ENCODE measurements around the gene TAF6.

The TAF6 gene

GRCh38 chr7:100075418-100075817, 43.7 kb downstream of the TAF6 start:
- Histone ChIP-seq H2AFZ (ENCODE audit: low read depth, low read length) (no peak overlapping the region), H3K36me3 (ENCODE audit: insufficient read depth, low read length) (peaks cover 94% of the 10 kb centered on the region), H3K4me3 (ENCODE audit: low read length) (no peak overlapping the region), H3K9me3 (ENCODE audit: low read length) (peaks cover 54% of the 10 kb centered on the region), H3K4me1 (ENCODE audit: insufficient read depth, low read length) (peaks cover 16% of the 10 kb centered on the region), H3K27me3 (ENCODE audit: insufficient read depth, low read length) (no peaks in the 10 kb centered on the region)

DNA sequence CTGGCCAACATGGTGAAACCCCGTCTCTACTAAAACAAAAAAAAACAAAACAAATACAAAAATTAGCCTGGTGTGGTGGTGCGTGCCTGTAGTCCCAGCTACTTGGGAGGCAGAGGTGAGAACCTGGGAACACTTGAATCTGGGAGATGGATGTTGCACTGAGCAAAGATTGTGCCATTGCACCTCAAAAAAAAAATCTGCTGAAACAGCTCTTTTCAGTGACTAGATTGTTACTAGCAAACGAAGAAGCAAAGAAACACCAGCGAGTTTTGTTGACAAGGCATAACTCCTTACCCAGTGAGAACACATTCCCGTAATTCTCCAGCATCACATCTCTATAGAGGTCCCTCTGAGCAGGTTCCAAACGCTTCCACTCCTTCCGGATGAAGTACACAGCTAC, 44.3 kb downstream of the TAF6 start:
- peaks cover 96% of the 10 kb centered on the region for H3K36me3 ChIP-seq (ENCODE audit: insufficient read depth, low read length)

DNA sequence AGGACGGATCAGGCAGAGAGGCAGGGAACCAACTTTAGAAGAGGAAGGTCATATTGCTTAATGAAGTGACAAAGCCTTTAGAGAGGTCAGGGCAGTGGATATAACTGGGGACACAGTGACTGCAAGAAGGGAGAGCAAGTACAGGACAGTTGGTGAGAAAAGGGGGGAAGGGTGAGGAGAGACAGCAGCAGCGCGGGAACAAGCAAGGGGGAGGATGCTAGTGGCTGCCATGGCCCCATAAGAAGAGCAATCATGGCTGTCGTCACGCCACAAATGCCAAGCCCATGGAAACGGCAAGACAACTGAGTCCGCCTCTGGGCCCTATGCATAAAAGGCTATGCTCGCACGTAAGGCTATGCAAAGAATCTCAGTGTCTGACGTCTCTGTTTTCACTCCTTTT, 46.7 kb downstream of the TAF6 start:
- Histone ChIP-seq H3K36me3 (ENCODE audit: insufficient read depth, low read length) (peaks cover 88% of the 10 kb centered on the region), H3K27me3 (ENCODE audit: insufficient read depth, low read length) (no peaks in the 10 kb centered on the region), H3K4me1 (ENCODE audit: insufficient read depth, low read length) (no peaks in the 10 kb centered on the region), H3K9me3 (ENCODE audit: low read length) (peaks cover 60% of the 10 kb centered on the region), H3K4me3 (ENCODE audit: low read length) (no peak overlapping the region), H2AFZ (ENCODE audit: low read depth, low read length) (no peak overlapping the region)

More for the DNA sequence above, 44.3 kb downstream of the TAF6 start:
- Histone ChIP-seq H3K4me1 (ENCODE audit: insufficient read depth, low read length) (peaks cover 10% of the 10 kb centered on the region), H3K4me3 (ENCODE audit: low read length) (no peak overlapping the region), H3K9me3 (ENCODE audit: low read length) (peaks cover 60% of the 10 kb centered on the region), H3K27me3 (ENCODE audit: insufficient read depth, low read length) (no peaks in the 10 kb centered on the region), H2AFZ (ENCODE audit: low read depth, low read length) (no peak overlapping the region)

GRCh38 chr7:100071018-100071723, 48.0 kb downstream of the TAF6 start:
- no peak overlapping the region for H2AFZ ChIP-seq (ENCODE audit: low read depth, low read length)
- no peak overlapping the region for H3K4me3 ChIP-seq (ENCODE audit: low read length)
- H3K4me1 ChIP-seq (ENCODE audit: insufficient read depth, low read length) = no peaks in the 10 kb centered on the region
- peaks cover 77% of the 10 kb centered on the region for H3K36me3 ChIP-seq (ENCODE audit: insufficient read depth, low read length)
- no peaks in the 10 kb centered on the region for H3K27me3 ChIP-seq (ENCODE audit: insufficient read depth, low read length)
- H3K9me3 ChIP-seq (ENCODE audit: low read length) = peaks cover 55% of the 10 kb centered on the region

- Histone ChIP-seq H3K4me1 (ENCODE audit: insufficient read depth, low read length) (no peaks in the 10 kb centered on the region), H3K9me3 (ENCODE audit: low read length) (peaks cover 48% of the 10 kb centered on the region), H3K4me3 (ENCODE audit: low read length) (no peak overlapping the region), H2AFZ (ENCODE audit: low read depth, low read length) (no peak overlapping the region), H3K27me3 (ENCODE audit: insufficient read depth, low read length) (no peaks in the 10 kb centered on the region), H3K36me3 (ENCODE audit: insufficient read depth, low read length) (peaks cover 73% of the 10 kb centered on the region)
Observed at GRCh38 chr7:100069991-100070390, 49.2 kb downstream of the TAF6 start.

- H3K4me3 ChIP-seq (ENCODE audit: low read length) = no peak overlapping the region
- peaks cover 22% of the 10 kb centered on the region for H3K9me3 ChIP-seq (ENCODE audit: low read length)
- H3K4me1 ChIP-seq (ENCODE audit: insufficient read depth, low read length) = no peaks in the 10 kb centered on the region
- peaks cover 63% of the 10 kb centered on the region for H3K36me3 ChIP-seq (ENCODE audit: insufficient read depth, low read length)
- no peak overlapping the region for H2AFZ ChIP-seq (ENCODE audit: low read depth, low read length)
- no peaks in the 10 kb centered on the region for H3K27me3 ChIP-seq (ENCODE audit: insufficient read depth, low read length)
Observed at GRCh38 chr7:100066953-100067352, 52.2 kb downstream of the TAF6 start.

DNA sequence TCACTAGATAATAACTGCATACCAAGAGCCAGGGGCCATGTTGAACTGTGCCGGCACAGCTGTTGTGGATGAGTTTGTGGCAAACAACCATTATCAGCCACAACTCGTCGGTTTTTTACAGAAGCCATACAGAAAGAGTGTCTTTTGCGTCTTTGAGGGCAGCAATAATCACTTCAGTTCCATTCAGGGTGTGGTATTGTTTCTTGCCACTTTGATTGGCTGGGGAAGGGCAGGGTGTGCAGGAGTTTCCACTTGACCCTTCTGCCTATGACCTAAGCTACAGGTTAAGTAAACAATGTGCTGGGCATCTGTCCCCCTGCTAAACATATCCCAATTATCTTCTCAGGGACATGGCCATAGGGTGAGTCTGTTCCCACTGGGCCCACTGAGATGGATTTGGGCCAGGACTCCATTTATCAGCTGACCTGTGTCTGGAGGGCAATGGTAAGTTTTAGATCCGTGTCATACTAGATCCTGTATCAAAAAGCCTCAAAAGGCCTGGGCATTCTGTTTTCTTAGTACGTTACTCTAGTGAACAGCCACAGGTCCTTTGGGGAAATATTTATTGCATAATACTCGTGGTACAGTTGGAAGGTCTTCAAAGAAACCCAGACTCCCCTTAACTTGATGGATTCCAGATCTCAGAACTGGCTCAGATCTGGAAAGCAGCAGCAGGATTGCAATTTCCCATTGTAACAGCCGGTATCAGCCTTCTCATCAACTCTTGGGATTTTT, 53.5 kb downstream of the TAF6 start:
- Histone ChIP-seq H3K4me1 (ENCODE audit: insufficient read depth, low read length) (no peaks in the 10 kb centered on the region), H3K36me3 (ENCODE audit: insufficient read depth, low read length) (peaks cover 62% of the 10 kb centered on the region), H3K4me3 (ENCODE audit: low read length) (no peak overlapping the region), H2AFZ (ENCODE audit: low read depth, low read length) (no peak overlapping the region), H3K9me3 (ENCODE audit: low read length) (peaks cover 9% of the 10 kb centered on the region), H3K27me3 (ENCODE audit: insufficient read depth, low read length) (no peaks in the 10 kb centered on the region)

GRCh38 chr7:100064162-100064561, 55.0 kb downstream of the TAF6 start:
- Histone ChIP-seq H3K4me3 (ENCODE audit: low read length) (no peak overlapping the region), H3K4me1 (ENCODE audit: insufficient read depth, low read length) (no peaks in the 10 kb centered on the region), H3K27me3 (ENCODE audit: insufficient read depth, low read length) (no peaks in the 10 kb centered on the region), H3K36me3 (ENCODE audit: insufficient read depth, low read length) (peaks cover 51% of the 10 kb centered on the region), H3K9me3 (ENCODE audit: low read length) (no peaks in the 10 kb centered on the region), H2AFZ (ENCODE audit: low read depth, low read length) (no peak overlapping the region)

- no peaks in the 10 kb centered on the region for H3K4me1 ChIP-seq (ENCODE audit: insufficient read depth, low read length)
- H3K36me3 ChIP-seq (ENCODE audit: insufficient read depth, low read length) = peaks cover 55% of the 10 kb centered on the region
- H2AFZ ChIP-seq (ENCODE audit: low read depth, low read length) = no peak overlapping the region
- no peaks in the 10 kb centered on the region for H3K27me3 ChIP-seq (ENCODE audit: insufficient read depth, low read length)
- no peak overlapping the region for H3K4me3 ChIP-seq (ENCODE audit: low read length)
- H3K9me3 ChIP-seq (ENCODE audit: low read length) = no peaks in the 10 kb centered on the region
Observed at GRCh38 chr7:100063376-100063775, 55.8 kb downstream of the TAF6 start.

- peaks cover 68% of the 10 kb centered on the region for H3K36me3 ChIP-seq (ENCODE audit: insufficient read depth, low read length)
Observed at GRCh38 chr7:100061518-100062193, 57.5 kb downstream of the TAF6 start.

DNA sequence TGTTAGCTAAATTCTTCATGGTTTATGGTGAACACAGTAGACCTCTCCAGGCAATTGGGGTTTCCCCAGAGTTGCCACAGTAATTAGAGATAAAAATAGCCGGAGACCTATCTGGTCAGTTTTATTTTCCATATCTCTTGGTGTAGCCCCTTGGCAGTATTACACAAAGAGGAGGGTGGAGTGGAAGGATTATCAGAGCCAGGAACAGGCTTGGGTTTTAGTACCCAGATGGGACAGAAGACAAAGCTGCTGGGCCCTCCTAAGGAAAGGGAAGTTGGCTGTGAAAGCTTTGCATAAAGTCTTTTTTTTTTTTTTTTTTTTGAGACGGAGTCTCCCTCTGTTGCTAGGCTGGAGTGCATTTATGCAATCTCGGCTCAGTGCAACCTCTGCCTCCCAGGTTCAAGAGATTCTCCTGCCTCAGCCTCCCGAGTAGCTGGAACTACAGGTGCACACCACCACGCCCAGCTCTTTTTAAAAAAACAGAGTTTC, 59.9 kb downstream of the TAF6 start:
- Histone ChIP-seq H3K4me3 (ENCODE audit: low read length) (no peak overlapping the region), H3K9me3 (ENCODE audit: low read length) (no peaks in the 10 kb centered on the region), H3K27me3 (ENCODE audit: insufficient read depth, low read length) (no peaks in the 10 kb centered on the region), H2AFZ (ENCODE audit: low read depth, low read length) (no peak overlapping the region), H3K36me3 (ENCODE audit: insufficient read depth, low read length) (peaks cover 59% of the 10 kb centered on the region), H3K4me1 (ENCODE audit: insufficient read depth, low read length) (no peaks in the 10 kb centered on the region)

More at GRCh38 chr7:100061518-100062193, 57.5 kb downstream of the TAF6 start:
- Histone ChIP-seq H3K9me3 (ENCODE audit: low read length) (no peaks in the 10 kb centered on the region), H3K4me1 (ENCODE audit: insufficient read depth, low read length) (no peaks in the 10 kb centered on the region), H2AFZ (ENCODE audit: low read depth, low read length) (no peak overlapping the region), H3K27me3 (ENCODE audit: insufficient read depth, low read length) (no peaks in the 10 kb centered on the region), H3K4me3 (ENCODE audit: low read length) (no peak overlapping the region)
